Fibroblast of skin of right biceps (primary cell): ENCODE results near the gene SYS1.

ENCODE experiments used
- DNase-seq: peaks from one replicate; pipeline ENCODE4 v3.0.0-alpha.2; 2013

The SYS1 gene

DNA sequence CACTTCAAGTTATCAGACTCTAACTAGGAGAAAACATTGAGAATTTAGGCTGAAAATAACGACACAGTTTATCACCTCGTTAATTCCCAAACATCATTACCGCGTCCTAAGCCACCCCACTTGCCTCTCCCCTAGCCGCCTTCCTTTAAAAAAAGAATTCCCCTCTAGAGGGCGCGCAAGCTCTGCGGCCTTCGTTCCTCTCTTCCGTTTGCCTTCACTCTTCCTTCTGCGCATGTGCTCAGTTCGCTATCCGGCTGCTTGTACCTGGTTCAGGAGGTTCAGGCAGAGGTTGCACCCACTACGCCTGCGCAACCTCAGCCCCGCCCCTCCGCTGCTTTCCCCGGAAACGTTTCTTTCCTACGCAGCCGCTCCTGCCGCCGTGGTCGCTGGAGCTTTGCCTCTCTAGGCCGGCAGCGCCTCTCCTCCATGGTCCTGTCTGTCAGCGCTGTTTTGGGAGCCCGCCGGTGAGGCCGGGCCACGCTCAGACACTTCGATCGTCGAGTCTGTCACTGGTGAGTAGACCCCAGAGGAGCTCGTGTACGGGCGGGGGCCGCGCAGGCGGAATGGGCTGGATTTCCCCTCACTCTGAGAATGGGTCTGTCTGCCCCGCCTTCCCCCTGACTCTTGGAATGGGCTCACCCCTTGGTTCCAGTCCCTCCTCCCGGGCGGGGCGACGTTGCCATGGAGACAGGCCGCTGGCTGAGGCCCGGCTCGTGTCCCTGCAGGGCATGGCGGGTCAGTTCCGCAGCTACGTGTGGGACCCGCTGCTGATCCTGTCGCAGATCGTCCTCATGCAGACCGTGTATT lies at the start of gene SYS1:
TSS of gene SYS1 (plus strand) at position 353 of the 807 bp plus-strand sequence. CDS start at position 729, 376 bp downstream.
- peak; percentile 98 for DNase-seq

DNA sequence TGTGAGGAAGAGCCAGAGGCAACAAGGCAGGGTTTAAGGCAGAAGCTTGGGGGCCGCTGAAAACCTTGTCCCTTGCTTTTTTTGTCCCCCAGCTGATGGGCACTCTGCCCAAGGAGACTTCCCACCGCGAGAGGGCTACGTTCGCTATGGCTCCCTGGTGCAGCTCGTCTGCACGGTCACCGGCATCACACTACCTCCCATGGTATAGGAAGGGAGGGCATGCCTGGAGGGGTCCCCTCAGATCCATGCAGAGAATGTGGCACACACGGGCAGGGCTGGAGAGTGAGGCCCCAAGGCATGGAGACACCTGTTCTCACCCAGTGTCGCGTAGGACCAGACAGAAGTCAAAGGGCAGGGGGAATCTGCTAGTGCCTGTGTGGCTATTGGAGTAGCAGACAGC lies 49.0 kb upstream of the SYS1 start:
- no peak for DNase-seq

DNA sequence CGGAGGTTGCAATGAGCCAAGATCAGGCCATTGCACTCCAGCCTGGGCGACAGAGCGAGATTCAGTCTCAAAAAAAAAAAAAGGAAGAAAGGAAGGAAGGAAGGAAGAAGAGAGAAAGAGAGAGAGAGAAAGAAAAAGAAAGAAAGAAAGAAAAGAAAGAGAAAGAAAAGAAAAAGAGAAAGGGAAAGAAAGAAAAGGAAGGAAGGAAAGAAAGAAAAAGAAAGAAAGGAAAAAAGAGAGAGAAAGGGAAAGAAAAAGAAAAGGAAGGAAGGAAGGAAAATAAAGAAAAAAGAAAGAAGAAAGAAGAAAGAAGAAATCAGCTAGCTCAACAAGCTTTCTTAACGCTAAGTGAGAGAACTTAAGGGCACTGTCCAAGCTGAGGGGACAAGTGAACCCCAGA lies 47.3 kb upstream of the SYS1 start:
- no peak for DNase-seq

DNA sequence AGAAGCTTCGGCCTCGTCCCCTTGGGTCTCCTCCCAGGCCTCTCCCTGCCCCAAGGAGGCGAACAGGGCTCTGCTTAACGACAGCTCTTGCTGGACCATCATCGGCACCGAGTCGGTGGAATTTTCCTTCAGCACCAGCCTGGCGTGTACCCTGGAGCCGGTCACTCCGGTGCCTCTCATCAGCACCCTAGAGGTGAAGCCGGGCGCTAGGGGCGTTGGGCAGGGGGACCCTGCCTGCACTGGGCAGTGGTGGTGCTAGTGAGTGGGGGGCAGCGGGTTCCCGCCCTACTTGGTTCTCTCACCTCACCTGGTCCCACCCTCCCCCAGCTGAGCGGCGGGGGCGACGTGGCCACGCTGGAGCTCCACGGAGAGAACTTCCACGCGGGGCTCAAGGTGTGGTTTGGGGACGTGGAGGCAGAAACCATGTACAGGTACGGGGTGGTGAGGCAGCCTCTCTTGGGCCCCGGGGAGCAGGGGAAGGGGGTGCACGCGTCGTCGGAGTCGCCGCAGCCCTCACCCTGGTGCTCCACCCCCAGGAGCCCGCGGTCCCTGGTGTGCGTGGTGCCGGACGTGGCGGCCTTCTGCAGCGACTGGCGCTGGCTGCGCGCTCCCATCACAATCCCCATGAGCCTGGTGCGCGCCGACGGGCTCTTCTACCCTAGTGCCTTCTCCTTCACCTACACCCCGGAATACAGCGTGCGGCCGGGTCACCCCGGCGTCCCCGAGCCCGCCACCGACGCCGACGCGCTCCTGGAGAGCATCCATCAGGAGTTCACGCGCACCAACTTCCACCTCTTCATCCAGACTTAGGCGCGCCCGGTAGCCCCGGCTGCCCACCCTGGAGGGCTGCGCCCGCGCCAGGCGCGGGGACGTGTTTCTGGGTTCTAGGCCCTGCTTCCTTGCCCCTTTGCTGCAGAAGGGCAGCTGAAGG lies 46.5 kb upstream of the SYS1 start:
- DNase-seq, result no peak

DNA sequence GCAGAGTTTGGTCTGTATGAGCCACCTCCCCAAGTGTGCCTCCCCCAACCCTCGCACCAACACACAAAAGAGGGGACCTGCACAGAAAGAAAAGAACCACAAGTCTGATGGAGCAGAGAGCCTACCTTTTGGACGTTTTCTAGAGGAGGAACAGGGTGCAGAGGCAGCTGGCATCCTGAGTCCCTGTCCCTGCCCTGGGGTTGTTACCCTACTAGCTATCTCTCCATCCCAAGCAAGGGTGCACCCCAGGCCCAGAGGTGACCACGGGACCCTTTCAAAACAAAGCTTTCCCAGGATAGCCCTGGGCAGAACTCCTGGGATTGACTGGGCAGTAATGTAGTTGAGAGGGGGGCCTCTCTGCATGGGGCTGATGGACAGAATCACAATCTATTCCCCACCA lies 45.1 kb upstream of the SYS1 start:
- no peak for DNase-seq

DNA sequence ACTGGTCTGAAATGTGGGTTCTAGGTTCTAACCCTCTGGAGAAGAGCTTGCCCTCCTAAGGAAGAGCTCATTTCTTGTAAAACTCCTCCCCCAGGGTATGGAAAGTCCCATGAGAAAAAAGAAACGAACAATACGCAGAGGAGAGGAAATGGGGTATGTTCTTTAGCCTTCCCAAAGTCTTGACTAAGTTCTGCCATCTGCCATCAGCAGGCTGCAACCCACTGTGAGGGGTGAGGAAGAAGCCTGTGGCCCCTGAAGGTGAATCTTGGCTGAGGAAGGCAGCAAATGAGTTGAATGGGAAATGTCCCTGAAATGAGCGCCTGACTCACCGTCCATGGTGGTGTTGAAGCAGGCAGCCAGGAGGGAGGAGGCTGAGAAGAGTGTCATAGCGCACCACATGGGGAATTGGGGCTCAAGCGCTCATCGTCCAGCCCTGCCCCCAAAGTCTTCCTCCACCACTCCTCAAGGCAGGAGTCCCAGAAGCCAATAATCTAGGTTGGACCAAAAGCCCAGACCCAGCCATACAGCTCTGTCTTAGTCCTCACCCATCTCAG lies 44.5 kb upstream of the SYS1 start:
- no peak for DNase-seq

DNA sequence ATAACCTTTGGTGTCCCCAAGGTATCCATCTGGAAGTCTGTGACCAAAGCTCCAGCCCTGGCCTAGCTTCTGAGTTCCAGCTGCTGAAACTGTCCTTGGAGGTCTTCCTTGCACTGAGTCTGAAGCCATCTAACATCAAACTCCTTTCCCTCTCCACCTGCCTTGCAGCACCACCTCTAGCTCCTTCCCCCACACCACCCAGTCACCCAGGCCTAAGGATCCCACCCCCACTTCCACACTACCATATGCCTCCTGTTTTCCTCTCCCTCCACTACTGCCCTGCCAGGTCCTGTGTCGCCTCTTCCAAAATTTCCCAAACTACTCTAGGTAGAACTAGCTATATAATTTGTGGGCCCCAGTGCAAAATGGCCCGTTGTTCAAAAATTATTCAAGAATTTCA lies 44.0 kb upstream of the SYS1 start:
- no peak for DNase-seq

DNA sequence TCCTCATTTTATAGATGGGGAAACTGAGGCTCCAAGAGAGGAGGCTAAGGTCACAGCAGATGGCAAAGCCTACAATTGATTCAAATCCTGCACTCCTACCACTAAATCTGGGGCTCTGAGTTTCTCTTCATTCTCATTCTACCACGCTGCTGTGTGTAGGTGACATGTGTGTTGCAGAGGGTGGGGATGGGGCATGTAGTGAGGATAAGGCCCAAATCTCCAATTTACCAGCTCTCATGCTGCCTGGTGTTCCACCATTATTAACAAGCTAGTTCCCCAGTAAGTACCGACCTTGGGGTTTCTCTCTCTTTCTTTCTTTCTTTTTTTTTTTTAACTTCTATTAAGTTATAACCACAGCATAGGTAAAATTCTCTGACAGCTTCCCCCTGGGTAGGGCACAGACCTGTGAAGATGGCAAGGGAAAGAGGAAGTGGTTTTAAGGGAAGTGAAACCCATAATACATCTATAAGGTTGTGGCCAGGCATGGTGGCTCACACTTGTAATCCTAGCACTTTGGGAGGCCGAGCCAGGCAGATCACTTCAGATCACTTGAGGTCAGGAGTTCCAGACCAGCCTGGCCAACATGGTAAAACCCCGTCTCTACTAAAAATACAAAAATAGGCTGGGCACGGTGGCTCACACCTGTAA lies 41.9 kb upstream of the SYS1 start:
- no peak for DNase-seq

DNA sequence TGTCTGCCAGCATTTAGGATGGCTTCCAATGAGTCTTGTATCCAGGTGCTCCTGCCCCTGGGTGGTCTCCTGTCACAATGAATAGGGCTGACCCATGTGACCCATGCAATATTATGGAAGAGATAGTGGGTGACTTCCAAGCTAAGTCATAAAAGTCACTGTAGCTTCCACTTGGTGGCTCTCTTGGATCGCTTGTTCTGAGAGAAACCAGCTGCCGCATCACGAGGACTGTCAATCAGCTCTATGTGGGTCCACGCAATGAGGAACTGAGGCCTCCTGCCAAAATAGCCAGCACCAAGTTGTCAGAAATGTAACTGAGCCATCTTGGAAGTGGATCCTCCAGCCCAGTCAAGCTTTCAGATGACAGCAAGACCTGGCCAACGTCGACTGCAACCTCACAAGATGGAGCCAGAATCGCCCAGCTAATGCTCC lies 40.0 kb upstream of the SYS1 start:
- DNase-seq, result peak; percentile 27

DNA sequence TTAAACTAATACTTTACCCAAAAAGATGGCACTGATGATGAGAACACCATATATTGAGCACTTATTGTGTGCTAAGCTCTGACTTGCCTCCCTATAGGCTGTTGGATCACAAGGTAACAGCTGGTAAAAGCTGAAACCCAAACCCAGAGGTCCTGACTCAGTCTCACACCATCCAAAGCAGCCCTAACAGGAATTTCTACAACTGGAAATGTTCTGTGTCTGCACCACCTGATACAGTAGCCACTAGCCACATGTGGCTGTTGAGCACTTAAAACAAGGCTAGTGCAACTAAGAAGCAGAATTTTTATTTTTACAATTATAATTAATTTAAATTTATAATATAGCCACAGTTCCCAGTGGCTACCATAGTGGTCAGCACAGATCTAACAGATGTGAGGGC lies 39.2 kb upstream of the SYS1 start:
- no peak for DNase-seq

DNA sequence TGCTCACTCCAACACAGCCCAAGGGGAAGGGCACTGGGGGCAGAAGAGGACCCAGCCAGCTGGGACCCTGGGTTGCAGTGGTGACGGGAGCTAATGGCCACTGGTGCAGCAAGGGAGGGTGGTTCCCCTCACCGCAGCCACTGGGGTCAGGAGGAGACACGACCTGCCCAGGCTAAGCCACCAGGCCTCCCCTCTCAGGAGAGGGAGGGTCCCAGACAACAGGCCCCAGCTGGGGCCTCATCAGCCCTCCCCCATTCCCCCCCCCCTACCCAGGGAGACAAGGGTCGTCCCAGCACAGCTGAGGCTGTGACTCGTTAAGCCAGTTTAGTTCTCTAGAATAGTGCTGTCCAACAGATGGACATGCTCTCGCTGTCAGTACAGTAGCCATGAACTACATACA lies 37.6 kb upstream of the SYS1 start:
- DNase-seq, result no peak

DNA sequence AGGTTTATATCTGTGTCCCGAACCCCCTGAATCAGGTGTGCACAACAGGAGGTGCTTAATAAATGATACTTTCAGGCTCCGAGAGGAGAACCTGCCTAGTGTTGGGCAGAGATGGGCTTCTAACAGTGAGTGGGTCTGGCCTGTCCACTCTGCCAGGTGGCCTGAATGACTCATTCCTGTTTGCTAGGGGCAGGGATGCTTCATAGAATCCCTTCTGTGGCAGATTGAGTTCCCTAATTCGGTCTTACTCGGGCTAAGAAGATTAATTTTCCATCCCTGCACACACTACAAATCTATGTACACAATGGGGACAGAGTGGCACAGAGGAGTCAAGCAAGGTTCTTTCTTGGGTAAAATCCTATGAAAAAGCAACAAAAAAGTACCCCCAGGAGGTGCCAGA lies 34.5 kb upstream of the SYS1 start:
- no peak for DNase-seq

DNA sequence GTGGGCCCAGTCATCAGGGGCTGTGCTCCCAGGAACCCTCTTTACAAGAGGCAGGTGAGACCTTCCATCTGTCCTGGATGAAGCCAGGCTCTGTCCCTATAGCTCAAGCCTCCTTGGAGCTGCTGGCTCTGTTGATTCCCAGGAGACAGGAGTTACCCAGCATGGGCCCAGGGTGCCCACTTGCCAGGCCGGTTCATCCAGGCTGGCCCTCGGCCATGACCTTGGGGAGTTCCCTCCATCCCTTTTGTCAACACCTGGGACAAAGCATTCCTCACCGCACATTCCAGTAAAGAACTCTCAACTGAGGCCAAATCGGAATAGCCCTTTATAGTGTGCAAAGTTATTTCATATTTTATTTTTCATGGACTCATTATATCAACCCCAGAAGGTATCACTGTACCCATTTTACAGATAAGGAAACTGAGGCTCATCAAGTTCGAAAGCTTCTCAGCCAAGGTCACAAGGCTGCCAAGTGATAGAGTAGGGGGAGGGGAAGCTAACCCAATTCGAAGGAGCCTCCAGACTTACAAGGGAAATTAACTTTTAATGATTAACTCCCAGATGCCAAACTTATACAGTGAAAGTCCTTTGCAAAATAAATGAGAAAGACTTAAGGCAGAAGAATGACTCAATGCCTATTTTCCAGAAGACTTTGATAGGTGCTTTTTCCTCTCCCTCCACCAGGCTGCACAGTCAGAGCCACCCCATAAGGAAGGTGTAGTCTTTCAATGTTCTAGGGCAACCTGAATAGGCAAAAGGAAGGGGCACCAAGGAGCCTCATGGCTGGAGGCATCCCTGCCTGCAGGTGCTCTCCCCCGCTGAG lies 33.2 kb upstream of the SYS1 start:
- DNase-seq, result no peak

DNA sequence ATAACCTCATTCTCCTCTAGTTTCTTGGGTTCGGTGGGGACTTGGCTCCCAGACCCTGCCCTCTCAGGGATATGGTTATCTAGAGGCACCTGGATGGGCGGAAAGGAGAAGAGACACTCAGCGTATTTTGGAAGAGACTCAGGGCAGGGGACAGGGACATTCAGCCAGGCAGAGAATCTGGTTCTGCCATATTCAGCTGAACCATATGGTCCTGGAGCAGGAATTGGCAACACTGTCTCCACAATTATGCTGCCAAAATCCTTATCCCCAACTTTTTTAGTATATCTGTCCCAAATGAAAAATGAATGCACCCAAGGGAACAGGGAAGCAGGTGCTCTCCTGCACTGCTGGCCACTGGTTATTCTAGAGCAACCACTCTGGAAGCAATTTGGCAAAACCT lies 32.5 kb upstream of the SYS1 start:
- DNase-seq, result no peak

DNA sequence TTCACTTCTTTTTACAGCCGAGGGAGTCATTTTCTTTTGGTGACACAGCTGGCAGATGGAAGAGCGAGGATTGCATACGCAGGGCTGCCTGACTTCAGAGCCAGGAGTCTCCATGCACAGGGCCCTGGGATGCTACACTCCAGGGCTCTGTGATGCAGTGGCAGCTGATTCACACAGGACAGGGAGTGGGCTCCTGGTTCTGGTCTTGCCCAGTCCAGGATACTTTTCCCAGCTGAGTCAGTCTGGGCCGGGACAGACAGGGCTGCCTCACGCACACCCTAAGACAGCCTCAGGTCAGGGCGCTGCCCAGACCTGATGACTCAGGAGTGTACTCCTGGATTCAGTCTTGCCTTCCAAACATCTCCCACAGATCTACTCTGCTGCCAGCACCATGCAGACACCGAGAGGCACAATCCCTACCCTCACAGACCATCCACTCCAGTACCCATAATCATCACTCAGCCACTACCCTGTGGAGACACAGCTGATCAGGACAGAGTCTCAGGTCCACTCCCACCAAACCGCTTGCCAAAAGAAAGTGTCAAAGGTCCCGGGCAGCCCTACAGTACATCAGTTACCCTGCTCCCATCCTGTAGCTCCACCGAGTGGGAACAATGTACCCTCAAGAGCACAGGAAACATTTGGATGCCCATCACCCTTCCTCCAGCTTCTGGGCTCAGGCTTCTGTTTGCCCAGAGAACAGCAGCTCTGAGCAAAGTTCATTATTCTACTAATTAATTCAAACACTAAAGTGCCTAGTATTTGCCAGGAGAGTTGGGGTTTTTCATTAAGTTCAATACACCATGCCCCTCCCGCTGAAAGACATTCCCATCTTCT lies 26.2 kb upstream of the SYS1 start:
- peak; percentile 84 for DNase-seq

DNA sequence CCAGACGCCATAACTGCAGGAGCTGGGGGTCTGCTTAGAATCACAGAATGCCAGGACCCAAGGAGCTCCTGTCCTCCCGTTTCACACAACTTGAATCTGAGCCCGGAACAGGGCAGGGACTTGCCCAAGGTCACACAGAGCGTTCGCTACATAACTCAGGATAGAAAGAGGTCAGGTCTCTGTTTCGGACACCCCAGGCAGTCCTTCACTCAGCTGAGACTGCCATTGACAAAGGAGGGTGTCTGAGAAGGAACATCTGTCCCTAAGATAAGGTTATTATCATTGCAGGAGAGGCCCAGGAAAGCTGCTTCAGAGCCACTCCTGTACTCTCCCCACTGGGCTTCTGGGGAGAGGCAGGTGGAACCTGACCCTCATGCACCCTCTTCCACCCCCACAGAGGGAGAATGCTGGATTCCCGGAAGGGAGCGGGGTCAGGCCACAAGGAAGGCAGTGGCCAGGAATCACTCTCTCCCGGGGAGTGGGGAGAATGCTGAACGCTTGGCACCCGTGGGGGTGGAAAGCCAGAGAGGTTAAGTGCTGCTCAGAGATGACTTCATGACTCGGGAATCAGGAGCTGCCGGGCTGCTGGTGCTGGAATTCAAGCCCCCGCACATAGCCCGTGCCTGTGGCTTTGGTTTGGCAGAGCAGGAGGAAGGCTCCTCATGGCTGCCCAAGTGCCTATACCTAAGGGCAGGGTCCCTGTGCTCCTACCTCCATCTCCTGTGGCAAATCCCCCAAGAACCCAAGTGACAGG lies 25.4 kb upstream of the SYS1 start:
- peak; percentile 94 for DNase-seq

DNA sequence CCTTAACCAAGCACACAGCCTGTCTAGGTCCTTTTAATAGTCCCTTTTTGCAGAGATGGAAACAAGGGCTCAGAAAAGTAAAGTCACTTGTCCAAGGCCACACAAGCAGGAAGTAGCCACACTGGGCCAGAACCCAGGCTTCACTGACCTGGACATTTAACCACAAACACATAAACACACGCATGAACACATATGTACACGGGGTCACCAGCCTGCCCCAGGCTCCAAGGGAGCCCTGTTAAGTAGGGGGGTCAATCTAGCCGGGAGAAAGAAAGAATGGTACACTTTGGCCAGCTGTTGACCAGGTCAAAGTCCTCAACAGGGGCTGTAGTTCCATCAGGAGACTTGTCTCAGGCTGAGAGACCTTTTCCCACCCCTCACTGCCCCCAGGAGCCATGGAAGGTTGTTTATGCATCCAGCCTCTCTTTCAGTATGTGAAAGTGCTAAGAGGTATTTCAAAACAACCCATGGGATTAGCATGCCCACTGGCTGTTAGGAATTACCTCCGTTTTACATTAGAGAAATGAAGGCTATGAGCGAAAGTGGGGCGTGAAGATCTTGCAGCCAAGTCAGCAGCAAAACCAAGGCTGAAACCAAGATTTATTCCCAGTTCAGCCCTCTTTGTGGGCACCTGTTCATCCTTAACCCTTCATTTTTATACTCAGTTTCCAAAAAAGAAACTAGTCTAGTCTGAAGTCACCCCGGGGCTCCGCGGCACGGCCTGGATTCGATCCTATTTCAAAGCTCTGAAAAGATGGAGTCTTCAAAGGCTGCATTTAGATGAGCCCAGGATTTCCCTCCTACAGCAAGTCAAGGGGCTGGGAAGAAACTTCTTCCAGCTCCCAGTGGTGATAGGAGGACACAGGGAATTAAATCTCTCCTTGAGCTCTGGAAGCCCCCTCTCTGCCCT lies 24.6 kb upstream of the SYS1 start:
- DNase-seq, result no peak

DNA sequence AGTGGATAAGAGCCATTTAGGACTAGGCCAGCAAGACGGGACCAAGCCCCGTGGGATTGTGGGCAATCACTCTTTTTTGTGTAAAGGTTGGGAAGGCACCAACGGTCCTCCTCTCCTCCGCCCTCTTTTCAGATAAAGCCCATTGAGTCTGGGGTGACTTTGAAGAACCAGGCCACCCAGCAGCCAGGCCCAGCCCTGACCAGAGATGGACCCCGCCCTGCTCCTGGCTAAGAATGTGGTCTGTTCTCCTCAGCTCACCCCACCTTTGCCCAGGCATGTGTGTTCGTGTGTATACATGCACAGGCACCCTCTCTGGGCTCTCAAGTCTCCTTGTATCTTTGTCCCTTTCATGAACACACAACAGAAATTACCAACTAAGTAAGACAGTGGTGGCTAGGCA lies 23.9 kb upstream of the SYS1 start:
- DNase-seq, result no peak

DNA sequence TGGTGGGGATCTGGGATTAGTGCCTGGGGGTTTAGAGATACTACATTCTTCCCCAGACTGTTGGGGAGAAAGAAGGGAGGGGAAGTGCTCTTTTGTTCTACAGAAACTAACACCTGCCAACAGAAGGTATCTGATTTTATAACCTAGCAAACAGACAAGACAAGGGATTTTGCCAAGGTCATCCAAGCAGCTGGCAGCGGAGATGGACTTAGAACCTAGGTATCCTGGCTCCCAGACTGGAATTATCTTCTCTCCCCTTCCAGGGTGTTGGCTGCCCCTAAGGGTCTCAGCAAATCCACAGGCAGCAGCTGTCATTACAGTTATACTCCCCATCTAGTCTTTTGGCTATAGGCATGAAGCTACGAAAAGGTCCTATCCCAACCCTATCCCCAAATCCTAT lies 23.2 kb upstream of the SYS1 start:
- DNase-seq, result no peak
